T-helper 1 cell treated with Interleukin-12 subunit alpha and Interleukin-12 subunit beta and Interleukin-4 antibody, amounts not matched to agents 30 μg/mL and 1 μg/mL, for 36 hours (primary cell): ENCODE results near the gene GPR61.
A peak's percentile ranks its signal among the peaks of the same experiment; 100 is the strongest.

ENCODE experiments used
- H3K27ac Mint-ChIP-seq: one replicate; pipeline ENCODE4 v1.8.0; 2021; ENCODE audit warnings: mild to moderate bottlenecking, mixed read lengths
- H3K27me3 Mint-ChIP-seq: one replicate; pipeline ENCODE4 v1.8.0; 2021; ENCODE audit warnings: low read depth, mixed read lengths
- H3K36me3 Mint-ChIP-seq: one replicate; pipeline ENCODE4 v1.8.0; 2021; ENCODE audit warnings: low read depth, mixed read lengths
- H3K4me1 Mint-ChIP-seq: one replicate; pipeline ENCODE4 v1.8.0; 2021; ENCODE audit warnings: low read depth, mixed read lengths
- H3K4me3 Mint-ChIP-seq: one replicate; pipeline ENCODE4 v1.8.0; 2021; ENCODE audit warnings: mild to moderate bottlenecking, moderate library complexity, mixed read lengths
- H3K9me3 Mint-ChIP-seq: one replicate; pipeline ENCODE4 v1.8.0; 2021; ENCODE audit warnings: mixed read lengths

The GPR61 gene

DNA sequence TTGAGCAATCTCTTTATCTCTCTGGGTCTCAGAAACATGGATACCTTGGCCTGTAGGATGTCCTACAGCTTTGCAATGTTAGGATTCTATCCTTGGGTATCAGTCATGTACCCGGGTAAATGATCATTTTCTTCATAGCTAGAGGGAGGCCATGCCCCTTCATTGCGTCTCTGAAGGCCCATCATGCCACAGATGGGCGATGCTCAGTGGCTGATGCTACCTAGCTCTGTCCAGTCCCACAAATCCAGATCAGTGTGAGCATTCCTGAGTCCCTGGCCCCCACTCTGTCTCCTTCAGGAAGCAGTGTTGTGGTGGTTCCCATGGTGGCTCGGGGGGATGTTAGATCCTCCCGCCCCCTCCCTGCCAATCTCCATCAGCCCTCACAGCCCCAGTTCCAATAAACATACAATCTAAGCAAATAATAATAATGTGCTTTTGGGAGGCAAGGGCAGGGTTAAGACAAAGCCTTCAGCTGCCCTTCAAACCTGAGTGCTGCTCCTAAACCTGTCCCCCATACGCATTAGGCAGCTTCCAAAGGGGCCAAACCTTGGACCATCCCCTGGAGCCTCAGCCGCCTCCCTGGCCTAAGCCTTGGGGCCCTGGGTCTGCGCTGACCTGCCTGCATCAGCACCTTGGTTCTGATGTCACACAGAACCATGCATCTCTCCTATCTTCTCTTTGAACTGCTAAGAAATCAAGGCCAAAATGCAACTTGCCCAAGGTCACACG, 681 bp upstream of the GPR61 start:
- Mint-ChIP-seq H3K4me1 (no peaks in the 10 kb centered on the region), H3K36me3 (no peaks in the 10 kb centered on the region), H3K27ac (no peak overlapping the region), H3K27me3 (no peaks in the 10 kb centered on the region), H3K9me3 (no peaks in the 10 kb centered on the region), H3K4me3 (no peak overlapping the region)

DNA sequence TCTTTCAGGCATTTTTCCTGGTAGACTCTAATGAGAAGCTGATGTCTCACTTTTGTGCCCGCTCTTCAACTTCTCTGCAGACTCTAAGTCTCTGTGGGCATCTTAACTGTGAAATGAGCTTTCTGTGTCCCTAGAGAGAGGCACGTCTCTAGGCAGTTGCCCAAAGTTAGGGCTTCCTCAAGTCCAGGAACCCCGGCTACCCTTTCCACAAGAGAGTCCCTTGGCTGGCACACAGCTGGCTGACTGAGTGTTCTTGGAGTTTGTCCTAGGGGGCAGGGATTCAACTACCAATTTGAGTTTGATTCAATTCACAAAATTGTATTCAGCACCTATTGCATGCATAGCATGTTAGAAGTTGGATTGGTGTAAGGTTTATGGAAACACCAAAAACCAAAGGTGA, 1.4 kb downstream of the GPR61 start:
- Mint-ChIP-seq H3K27me3 (no peaks in the 10 kb centered on the region), H3K27ac (no peak overlapping the region), H3K4me3 (no peak overlapping the region), H3K4me1 (no peaks in the 10 kb centered on the region), H3K9me3 (no peaks in the 10 kb centered on the region), H3K36me3 (no peaks in the 10 kb centered on the region)

DNA sequence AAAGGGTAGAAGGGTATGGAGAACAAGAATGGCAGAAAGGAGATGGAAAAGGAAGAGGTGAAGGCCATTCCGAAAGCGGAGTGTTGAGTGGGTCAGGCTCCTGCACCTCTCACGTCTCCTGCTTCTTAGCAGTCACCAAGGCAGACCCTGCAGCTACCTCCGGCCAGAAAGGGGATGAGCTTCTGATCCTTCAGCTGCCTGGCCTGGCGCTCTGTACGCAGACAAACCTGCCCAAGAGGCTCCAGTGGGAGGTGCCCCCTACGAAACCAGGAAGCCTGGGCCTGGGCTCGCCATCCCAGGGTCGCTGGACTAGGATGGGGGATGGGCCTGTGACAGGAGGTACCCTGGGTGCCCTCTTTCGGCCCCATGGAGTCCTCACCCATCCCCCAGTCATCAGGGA, 3.0 kb downstream of the GPR61 start:
- Mint-ChIP-seq H3K27me3 (no peaks in the 10 kb centered on the region), H3K4me3 (no peak overlapping the region), H3K36me3 (peaks cover 2% of the 10 kb centered on the region), H3K9me3 (no peaks in the 10 kb centered on the region), H3K27ac (no peak overlapping the region), H3K4me1 (peaks cover 14% of the 10 kb centered on the region)

DNA sequence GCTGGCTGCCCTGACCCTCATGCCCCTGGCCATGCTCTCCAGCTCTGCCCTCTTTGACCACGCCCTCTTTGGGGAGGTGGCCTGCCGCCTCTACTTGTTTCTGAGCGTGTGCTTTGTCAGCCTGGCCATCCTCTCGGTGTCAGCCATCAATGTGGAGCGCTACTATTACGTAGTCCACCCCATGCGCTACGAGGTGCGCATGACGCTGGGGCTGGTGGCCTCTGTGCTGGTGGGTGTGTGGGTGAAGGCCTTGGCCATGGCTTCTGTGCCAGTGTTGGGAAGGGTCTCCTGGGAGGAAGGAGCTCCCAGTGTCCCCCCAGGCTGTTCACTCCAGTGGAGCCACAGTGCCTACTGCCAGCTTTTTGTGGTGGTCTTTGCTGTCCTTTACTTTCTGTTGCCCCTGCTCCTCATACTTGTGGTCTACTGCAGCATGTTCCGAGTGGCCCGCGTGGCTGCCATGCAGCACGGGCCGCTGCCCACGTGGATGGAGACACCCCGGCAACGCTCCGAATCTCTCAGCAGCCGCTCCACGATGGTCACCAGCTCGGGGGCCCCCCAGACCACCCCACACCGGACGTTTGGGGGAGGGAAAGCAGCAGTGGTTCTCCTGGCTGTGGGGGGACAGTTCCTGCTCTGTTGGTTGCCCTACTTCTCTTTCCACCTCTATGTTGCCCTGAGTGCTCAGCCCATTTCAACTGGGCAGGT, 3.8 kb downstream of the GPR61 start:
- Mint-ChIP-seq H3K4me3 (no peak overlapping the region), H3K36me3 (peaks cover 5% of the 10 kb centered on the region), H3K9me3 (no peaks in the 10 kb centered on the region), H3K27me3 (no peaks in the 10 kb centered on the region), H3K4me1 (peaks cover 16% of the 10 kb centered on the region), H3K27ac (no peak overlapping the region)

DNA sequence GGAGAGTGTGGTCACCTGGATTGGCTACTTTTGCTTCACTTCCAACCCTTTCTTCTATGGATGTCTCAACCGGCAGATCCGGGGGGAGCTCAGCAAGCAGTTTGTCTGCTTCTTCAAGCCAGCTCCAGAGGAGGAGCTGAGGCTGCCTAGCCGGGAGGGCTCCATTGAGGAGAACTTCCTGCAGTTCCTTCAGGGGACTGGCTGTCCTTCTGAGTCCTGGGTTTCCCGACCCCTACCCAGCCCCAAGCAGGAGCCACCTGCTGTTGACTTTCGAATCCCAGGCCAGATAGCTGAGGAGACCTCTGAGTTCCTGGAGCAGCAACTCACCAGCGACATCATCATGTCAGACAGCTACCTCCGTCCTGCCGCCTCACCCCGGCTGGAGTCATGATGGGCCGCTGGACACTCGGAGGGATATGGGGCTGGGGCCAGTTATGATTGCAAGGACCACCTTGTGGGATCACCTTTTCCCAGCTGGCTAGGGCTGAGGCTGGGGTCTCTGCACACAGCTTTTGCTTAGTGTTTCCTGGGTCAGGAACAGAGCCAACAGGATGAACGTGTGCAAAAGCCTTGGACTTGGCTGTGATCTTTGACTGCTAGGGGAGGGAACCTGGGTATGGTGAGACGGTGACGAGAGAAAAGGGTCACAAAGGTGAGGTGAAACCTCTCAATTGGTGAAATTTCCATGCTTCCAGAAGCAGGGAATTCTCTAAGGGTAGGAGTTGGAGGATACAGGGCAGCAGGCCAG, 4.5 kb downstream of the GPR61 start:
- no peak overlapping the region for H3K4me3 Mint-ChIP-seq
- H3K27me3 Mint-ChIP-seq = no peaks in the 10 kb centered on the region
- no peak overlapping the region for H3K27ac Mint-ChIP-seq
- no peaks in the 10 kb centered on the region for H3K9me3 Mint-ChIP-seq
- peaks cover 7% of the 10 kb centered on the region for H3K36me3 Mint-ChIP-seq
- H3K4me1 Mint-ChIP-seq = peaks cover 19% of the 10 kb centered on the region

DNA sequence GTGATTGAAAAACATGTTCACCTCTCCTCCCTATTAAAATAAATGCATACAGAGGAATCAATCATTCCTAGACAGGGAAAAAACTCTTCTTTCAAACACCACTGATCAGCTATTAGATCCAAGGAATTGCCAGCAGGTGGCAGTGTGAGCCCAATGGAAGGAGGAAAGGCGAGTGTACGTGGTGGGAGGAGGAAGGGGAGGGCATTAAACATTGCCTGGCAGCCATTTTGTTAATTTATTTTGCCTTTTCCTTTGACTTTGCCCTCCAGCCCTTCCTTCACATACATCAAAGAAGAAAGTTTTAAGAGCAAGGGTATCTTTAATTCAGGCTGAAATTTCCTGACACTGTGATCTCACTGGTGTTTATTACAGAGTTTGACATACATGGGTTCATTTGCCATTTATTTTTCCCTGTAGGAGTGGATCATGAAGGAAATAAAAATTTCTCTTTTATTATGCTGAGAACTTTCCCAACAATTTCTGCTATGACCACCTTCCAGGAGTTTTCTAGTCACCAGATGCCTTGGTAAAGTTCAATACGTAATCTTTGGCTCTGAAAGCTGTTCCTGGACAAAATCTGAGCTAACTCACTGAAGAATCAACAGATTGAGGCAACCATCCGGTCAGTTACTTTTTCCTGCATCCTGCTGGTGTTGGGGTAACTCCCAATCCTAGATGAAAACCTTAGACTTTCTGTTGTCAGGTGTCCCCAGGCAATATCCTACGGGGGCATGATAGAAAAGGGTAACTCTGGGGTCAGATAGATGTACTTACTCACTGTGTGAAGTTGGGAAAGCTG, 6.8 kb downstream of the GPR61 start:
- H3K27me3 Mint-ChIP-seq = no peaks in the 10 kb centered on the region
- peaks cover 31% of the 10 kb centered on the region for H3K4me1 Mint-ChIP-seq
- no peaks in the 10 kb centered on the region for H3K9me3 Mint-ChIP-seq
- H3K36me3 Mint-ChIP-seq = peaks cover 8% of the 10 kb centered on the region
- H3K27ac Mint-ChIP-seq = peak overlapping the region; percentile 96
- H3K4me3 Mint-ChIP-seq = peak overlapping the region; percentile 95

DNA sequence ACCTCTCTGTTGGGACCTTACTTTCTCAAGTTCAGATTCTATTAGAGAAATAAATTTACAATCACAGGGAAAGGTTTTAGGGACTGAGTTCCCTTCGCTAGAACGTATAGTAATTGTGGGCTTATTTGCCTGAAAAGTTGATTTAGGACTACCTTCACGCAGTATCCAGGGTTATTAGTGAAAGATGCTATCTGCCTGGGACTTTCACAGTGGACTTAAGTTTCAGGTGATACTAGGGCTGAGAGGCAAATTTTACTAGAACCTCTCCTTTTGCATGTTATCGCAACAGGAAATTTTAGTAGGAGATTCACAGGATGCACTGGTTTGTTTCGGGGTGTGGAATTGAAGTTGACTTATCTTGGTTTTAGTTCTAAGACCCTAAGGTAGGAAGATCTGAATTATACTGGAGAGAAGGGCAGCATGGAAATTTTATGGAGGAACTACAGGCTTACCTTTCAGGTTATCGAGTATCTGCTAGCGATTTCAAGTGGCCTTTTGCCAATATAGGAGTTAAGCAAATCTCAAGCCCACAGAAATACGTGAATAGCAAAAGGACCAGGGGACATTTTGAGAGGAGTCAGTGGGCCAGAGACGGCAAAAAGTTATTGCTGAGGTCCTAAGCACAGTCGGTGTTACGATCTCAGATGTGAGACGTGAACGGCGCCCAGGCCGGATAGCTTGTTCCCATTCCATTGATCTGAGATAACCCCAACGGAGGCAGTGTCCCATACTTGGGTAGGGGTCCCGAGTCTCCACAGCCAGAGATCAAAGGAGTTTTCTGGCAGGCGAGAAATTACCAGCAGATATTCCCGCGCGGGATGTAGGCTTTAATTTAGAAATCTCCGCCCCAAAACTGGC, 8.0 kb downstream of the GPR61 start:
- peaks cover 10% of the 10 kb centered on the region for H3K36me3 Mint-ChIP-seq
- H3K9me3 Mint-ChIP-seq = no peaks in the 10 kb centered on the region
- peaks cover 33% of the 10 kb centered on the region for H3K4me1 Mint-ChIP-seq
- peak overlapping the region; percentile 96 for H3K27ac Mint-ChIP-seq
- H3K27me3 Mint-ChIP-seq = no peaks in the 10 kb centered on the region
- peak overlapping the region; percentile 95 for H3K4me3 Mint-ChIP-seq

DNA sequence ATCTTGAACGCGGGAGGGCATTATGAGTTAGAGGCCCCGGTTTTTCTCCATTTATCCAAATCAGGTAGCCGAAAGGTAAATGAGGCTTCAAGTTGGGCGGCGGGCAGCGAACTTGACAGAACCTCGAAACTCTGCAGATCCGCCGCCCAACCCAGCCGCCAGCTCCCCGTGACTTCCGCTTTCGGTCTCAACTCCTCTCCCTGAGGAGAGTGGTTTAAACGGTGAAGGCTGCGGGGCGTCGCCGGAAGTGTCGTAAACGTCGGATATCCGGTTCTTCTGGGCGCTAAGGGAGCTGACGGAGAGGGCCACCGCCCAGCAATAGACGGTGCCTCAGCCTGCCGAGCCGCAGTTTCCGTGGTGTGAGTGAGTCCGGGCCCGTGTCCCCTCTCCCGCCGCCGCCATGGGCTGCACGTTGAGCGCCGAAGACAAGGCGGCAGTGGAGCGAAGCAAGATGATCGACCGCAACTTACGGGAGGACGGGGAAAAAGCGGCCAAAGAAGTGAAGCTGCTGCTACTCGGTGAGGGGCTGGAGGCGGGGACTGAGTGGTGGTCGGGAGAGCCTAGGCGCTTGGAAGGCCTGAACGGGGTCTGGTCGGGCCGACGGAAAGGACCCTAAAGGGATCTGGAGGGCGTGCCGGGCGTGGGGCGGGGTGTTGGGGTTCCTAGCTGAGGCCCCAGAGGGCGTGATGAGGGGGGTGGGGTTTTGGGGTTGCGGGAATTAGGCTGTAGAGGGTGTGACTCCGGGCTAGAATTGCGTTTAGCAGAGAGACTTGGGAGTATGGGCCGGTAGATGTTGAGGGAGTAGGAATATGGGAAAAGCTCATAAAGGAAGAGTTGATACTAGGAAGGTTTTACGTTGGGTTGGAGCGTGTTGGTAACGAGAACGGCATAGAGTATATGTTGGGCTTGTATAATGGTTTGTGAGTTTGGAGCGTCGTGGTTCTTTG, 8.9 kb downstream of the GPR61 start, which contains the start of gene GNAI3:
Gene GNAI3 (plus strand): TSS at position 295 of the 947 bp plus-strand sequence. CDS start 106 bp downstream, at position 401.
- Mint-ChIP-seq H3K9me3 (no peaks in the 10 kb centered on the region), H3K36me3 (peaks cover 12% of the 10 kb centered on the region), H3K27me3 (no peaks in the 10 kb centered on the region), H3K4me3 (peak within 1 kb of the TSS; percentile 95), H3K4me1 (peaks cover 36% of the 10 kb centered on the region), H3K27ac (peak within 1 kb of the TSS; percentile 96)

DNA sequence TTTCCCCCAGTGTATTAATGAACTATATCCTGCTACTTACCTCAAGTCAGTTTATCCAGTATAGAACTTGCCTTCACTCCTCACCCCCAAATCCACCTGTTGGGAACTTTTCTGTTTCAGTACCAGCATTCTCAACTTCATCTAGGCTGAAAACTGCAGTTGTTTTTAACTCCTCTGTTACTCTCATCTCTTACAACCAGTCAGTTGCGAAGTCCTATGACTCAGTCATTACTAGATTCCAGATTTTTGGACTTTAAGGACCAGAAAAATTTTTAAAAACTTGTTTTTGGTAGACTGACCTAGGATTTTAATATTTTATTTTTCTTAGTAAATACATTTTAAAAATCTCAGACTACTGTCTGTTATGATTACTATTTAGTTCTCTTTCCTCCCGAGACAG, 16.9 kb downstream of the GPR61 start:
- no peak overlapping the region for H3K27ac Mint-ChIP-seq
- H3K36me3 Mint-ChIP-seq = peaks cover 16% of the 10 kb centered on the region
- H3K4me1 Mint-ChIP-seq = peaks cover 32% of the 10 kb centered on the region
- H3K27me3 Mint-ChIP-seq = no peaks in the 10 kb centered on the region
- no peaks in the 10 kb centered on the region for H3K9me3 Mint-ChIP-seq
- H3K4me3 Mint-ChIP-seq = no peak overlapping the region

DNA sequence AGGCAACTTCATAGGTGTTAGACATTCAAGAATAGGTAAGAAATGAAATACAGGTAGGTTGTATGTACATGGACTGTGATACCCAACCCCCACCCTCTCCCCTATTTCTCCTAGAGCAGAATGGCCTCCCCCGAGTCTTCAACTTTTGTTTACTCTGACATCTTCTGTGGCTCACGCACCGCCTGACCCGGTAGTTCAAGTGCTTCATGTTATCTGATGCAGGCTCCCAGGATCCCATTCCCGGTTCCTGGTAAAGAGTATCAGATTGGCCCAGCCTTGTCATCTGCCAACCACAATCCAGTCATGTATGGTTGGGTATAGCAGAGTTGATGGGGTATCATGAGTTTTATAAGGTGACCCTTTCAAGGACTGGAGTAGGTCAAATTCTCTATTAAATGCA, 17.8 kb downstream of the GPR61 start:
- Mint-ChIP-seq H3K36me3 (peaks cover 14% of the 10 kb centered on the region), H3K4me1 (peaks cover 33% of the 10 kb centered on the region), H3K4me3 (no peak overlapping the region), H3K27me3 (no peaks in the 10 kb centered on the region), H3K27ac (no peak overlapping the region), H3K9me3 (no peaks in the 10 kb centered on the region)

DNA sequence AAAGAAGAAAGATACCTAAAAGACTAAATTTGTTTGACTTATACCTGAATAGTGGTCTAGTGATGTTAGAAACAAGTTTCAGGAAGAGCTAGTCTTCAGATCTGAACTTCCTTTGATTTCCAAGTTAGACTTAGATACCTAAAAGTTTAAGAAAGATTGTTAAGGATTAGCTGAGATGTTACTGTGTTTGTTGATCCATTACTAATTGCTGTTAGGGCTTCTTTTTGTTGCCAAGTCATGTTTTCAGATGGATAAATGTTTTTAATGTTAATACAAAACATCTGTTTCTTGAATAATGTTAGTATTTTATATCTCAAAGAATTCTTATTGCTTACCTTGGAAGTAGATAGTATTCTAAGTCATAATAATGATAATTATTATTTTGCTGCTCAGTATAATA, 20.3 kb downstream of the GPR61 start:
- Mint-ChIP-seq H3K27me3 (no peaks in the 10 kb centered on the region), H3K9me3 (no peaks in the 10 kb centered on the region), H3K36me3 (peaks cover 7% of the 10 kb centered on the region), H3K4me1 (peaks cover 24% of the 10 kb centered on the region), H3K27ac (no peak overlapping the region), H3K4me3 (no peak overlapping the region)

DNA sequence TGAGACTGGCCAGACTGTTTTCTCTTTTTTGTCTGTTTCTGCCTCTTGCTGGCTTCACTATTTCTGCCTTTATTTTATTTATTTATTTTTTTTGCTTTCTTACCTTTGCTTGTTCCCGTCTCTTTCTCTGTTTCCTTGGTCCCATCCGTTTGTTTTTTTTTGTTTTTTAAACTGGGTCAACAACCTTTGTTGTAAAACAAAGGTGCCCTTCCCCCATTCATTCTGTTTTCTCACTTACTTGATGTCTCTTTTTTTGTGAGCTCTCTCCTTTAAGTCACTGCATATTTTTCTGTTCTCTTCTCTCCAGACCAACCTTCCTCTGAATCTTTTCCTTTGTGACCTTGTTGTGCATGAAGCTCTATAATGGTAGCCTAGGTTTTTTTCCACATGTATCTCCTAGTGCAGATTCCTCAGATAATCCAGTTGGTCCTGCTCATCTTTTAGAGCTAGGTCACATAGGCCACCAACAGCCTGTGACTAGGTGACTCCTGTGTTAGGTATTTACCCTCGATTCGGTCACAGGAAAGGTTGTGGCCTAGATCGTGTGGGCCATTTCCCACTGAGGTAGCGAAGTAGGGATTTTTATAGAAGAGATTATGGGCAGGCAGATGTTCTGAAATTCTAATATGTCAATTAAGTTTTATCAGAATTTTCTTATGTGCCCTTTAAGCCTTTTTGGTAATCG, 24.7 kb downstream of the GPR61 start:
- Mint-ChIP-seq H3K27ac (no peak overlapping the region), H3K27me3 (no peaks in the 10 kb centered on the region), H3K36me3 (no peaks in the 10 kb centered on the region), H3K9me3 (no peaks in the 10 kb centered on the region), H3K4me1 (peaks cover 26% of the 10 kb centered on the region), H3K4me3 (no peak overlapping the region)
